ENCODE results near the gene ACADL.

- TF ChIP-seq GATA3 (IDR thresholded peaks at IDR 0.05; ENCODE audit: low read depth, low read length): no peak
- TF ChIP-seq GATA2 (IDR thresholded peaks at IDR 0.05; ENCODE audit: low read depth, low read length): no peak
Observed at GRCh38 chr2:210157526-210157925, 67.7 kb downstream of the ACADL start.

Data from SH-SY5Y (cell line).